Tibial artery (tissue), 4 donors: ENCODE results near the gene PPARG.

Experiments
- DNase-seq, 2 donors: peaks; one replicate each; pipeline ENCODE4 v3.0.0-alpha.2; 2019
- H3K27ac ChIP-seq, 2 donors: fragments of 200-600 bp; sonication (generic) in 1 of 2; 1 replicate in 1 of 2; 2 replicates in 1 of 2; pipeline ENCODE4 v1.5.1; 2018 to 2019; ENCODE audit warnings: mild to moderate bottlenecking in 1 of 2
- H3K27me3 ChIP-seq, 2 donors: fragments of 200-600 bp; sonication (generic) in 1 of 2; one replicate each; pipeline versions ENCODE4 v1.5.1 to v1.6.0; 2016 to 2019
- H3K36me3 ChIP-seq, 3 donors: fragments of 200-600 bp; sonication (generic) in 2 of 3; one replicate each; pipeline ENCODE4 v1.5.1; 2016 to 2019; ENCODE audit warnings: mild to moderate bottlenecking in 2 of 3
- H3K4me1 ChIP-seq, 4 donors: fragments of 200-600 bp; sonication (generic) in 2 of 4; 1 replicate in 3 of 4; 2 replicates in 1 of 4; pipeline ENCODE4 v1.5.1; 2016 to 2019
- H3K4me3 ChIP-seq, 2 donors: fragments of 200-600 bp; sonication (generic) in 1 of 2; 1 replicate in 1 of 2; 2 replicates in 1 of 2; pipeline ENCODE4 v1.5.1; 2018 to 2019; ENCODE audit warnings: mild to moderate bottlenecking in 2 of 2
- H3K9me3 ChIP-seq, 3 donors: fragments of 200-600 bp; sonication (generic) in 1 of 3; one replicate each; pipeline ENCODE4 v1.5.1; 2016 to 2019
- intact Hi-C: fragments of 100-400 bp; cut with DNase I; formaldehyde crosslinking; loops from one replicate; pipeline ENCODE4 v1.15.0; 2023; ENCODE audit warnings: low total_unique reads
- TF ChIP-seq, protein P1 (sequence below), 2 experiments: fragments of 200-600 bp in 1 of 2; fragments of 450-650 bp in 1 of 2; IDR thresholded peaks; one replicate each; pipeline ENCODE4 v1.5.1; 2017 to 2019; ENCODE audit warnings: antibody characterized with exemption in 2 of 2, mild to moderate bottlenecking in 1 of 2, moderate library complexity in 1 of 2

PPARG gene

GRCh38 chr3:12316253-12316652 is 27.4 kb downstream of the PPARG start:
- Histone ChIP-seq H3K4me1 (peaks cover 0 to 9% (median 0%) of the 10 kb centered on the region in 4 donors), H3K27me3 (peaks cover 0 to 2% of the 10 kb centered on the region in 2 donors), H3K9me3 (no peaks in the 10 kb centered on the region), H3K4me3 (no peak overlapping the region), H3K36me3 (no peaks in the 10 kb centered on the region), H3K27ac (no peak overlapping the region)
- DNase-seq = no peak
- intact Hi-C loops = no loop called here
- TF ChIP-seq, protein P1, sequence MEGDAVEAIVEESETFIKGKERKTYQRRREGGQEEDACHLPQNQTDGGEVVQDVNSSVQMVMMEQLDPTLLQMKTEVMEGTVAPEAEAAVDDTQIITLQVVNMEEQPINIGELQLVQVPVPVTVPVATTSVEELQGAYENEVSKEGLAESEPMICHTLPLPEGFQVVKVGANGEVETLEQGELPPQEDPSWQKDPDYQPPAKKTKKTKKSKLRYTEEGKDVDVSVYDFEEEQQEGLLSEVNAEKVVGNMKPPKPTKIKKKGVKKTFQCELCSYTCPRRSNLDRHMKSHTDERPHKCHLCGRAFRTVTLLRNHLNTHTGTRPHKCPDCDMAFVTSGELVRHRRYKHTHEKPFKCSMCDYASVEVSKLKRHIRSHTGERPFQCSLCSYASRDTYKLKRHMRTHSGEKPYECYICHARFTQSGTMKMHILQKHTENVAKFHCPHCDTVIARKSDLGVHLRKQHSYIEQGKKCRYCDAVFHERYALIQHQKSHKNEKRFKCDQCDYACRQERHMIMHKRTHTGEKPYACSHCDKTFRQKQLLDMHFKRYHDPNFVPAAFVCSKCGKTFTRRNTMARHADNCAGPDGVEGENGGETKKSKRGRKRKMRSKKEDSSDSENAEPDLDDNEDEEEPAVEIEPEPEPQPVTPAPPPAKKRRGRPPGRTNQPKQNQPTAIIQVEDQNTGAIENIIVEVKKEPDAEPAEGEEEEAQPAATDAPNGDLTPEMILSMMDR (IDR thresholded peaks at IDR 0.05) = no peak

DNA sequence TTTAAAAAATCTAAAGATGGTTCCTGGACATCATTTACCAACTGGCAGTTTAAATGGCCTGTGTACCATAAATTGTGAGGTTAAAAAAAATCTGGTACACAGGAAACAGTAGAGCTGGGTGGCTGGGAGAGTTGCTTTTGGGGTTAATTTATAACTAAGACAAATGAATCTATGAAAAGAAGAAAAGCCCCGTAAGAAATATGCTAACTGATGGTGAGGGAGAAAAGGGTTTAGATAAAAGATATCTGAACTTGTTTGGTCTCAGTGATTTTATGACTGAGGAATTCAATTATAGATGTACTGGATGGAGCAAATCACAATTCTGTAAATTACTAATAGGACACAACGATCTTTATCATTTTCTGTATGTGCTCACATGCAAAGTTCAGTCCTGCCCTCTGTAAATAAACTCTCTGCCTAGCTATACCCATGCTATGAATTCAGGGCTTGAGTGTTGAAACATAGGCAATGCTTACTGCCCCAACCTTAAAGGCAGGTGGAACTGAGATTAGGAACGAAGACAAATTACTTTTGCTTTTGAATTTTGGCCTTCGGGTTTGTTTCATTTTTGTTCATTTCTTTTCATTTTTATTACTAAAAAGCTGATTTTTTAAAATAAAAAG is 28.0 kb downstream of the PPARG start:
- peaks cover 0 to 9% (median 0%) of the 10 kb centered on the region in 4 donors for H3K4me1 ChIP-seq
- DNase-seq = no peak

DNA sequence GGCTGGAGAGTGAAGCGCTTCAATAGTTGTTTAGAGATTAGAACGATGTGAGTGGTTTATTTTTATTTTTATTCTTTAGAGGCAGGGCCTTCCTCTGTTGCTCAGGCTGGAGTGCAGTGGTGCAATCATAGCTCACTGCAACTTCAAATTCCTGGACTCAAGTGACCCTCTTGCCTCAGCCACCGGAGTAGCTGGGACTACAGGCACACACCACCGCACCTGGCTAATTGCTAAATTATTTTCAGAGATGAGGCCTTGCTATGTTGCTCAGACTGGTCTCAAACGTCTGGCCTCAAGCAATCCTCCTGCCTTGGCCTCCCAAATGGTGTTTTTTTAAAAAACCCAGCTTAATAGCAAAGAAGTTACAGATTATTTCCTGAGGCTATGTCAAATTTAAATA is 29.0 kb downstream of the PPARG start:
- Histone ChIP-seq H3K36me3 (no peaks in the 10 kb centered on the region), H3K27ac (no peak overlapping the region), H3K27me3 (peaks cover 0 to 2% of the 10 kb centered on the region in 2 donors), H3K4me3 (no peak overlapping the region), H3K9me3 (no peaks in the 10 kb centered on the region), H3K4me1 (peaks cover 0 to 9% (median 0%) of the 10 kb centered on the region in 4 donors)
- intact Hi-C loops = no loop called here
- no peak for DNase-seq
- TF ChIP-seq, protein P1 (IDR thresholded peaks at IDR 0.05) = no peak

More for the DNA sequence above, 28.0 kb downstream of the PPARG start:
- no peak overlapping the region for H3K27ac ChIP-seq
- no peaks in the 10 kb centered on the region for H3K36me3 ChIP-seq
- no peaks in the 10 kb centered on the region for H3K9me3 ChIP-seq
- H3K27me3 ChIP-seq = peaks cover 0 to 2% of the 10 kb centered on the region in 2 donors
- intact Hi-C loops = no loop called here
- H3K4me3 ChIP-seq = no peak overlapping the region
- TF ChIP-seq, protein P1 (IDR thresholded peaks at IDR 0.05) = no peak

- H3K9me3 ChIP-seq = no peaks in the 10 kb centered on the region
- intact Hi-C loops = no loop called here
- no peaks in the 10 kb centered on the region for H3K27me3 ChIP-seq
- no peak overlapping the region for H3K27ac ChIP-seq
- peaks cover 0 to 9% (median 0%) of the 10 kb centered on the region in 4 donors for H3K4me1 ChIP-seq
- TF ChIP-seq, protein P1 (IDR thresholded peaks at IDR 0.05) = no peak
- DNase-seq = no peak
- no peaks in the 10 kb centered on the region for H3K36me3 ChIP-seq
- H3K4me3 ChIP-seq = no peak overlapping the region
These were observed 30.1 kb downstream of the PPARG start for GRCh38 chr3:12318758-12319621.

DNA sequence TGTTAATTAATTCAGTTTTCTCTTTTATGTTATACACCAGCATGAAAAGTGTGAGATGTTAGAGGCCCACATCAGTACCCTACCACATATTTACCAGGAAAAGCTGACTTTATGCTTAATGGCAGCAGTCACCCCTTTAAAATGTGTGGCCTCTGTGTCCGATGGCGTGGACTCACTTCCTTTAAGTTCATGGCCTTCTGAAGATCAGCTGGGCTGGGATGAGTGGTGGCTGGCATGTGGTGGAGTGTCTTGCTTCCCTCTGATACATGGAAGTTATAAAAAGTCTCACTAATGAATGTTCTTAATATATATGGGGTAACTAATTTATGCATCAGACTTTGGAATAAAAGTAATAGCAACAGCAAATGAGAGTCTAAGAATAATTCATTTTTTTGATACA is 32.1 kb downstream of the PPARG start:
- Histone ChIP-seq H3K36me3 (no peaks in the 10 kb centered on the region), H3K27me3 (no peaks in the 10 kb centered on the region), H3K4me3 (no peak overlapping the region), H3K9me3 (no peaks in the 10 kb centered on the region), H3K27ac (no peak overlapping the region), H3K4me1 (peaks cover 0 to 9% (median 0%) of the 10 kb centered on the region in 4 donors)
- intact Hi-C loops = no loop called here
- DNase-seq = no peak
- TF ChIP-seq, protein P1 (IDR thresholded peaks at IDR 0.05) = no peak
